Caco-2 (cell line): ENCODE measurements around the gene RHAG. TPM values are rescaled to one million over a fixed set of nuclear protein-coding genes. Genes with fewer than 3 reads are reported as not detected.
"Not testable (repeated sequence)": the region's sequence is repeated elsewhere in the genome, so short reads cannot be mapped to it uniquely, and the experiment has no call there.

ENCODE experiments used
- BruUV-seq: library from RNA; stranded (reverse); fragments of 400-500 nt; replicated peaks from 2 replicates; lab custom pipeline; 2021; lab: Mats Ljungman, UMichigan
- CTCF ChIA-PET: fragments of 300-600 bp; sonication (Branson Sonifier 250); formaldehyde crosslinking; loops from one replicate; lab custom pipeline; 2022; ENCODE audit warnings: antibody characterized with exemption; lab: Charles Lee
- POLR2A ChIA-PET: fragments of 300-600 bp; sonication (Branson Sonifier 250); formaldehyde crosslinking; loops from one replicate; lab custom pipeline; 2022; ENCODE audit warnings: antibody characterized with exemption; lab: Charles Lee
- DNase-seq, 2 experiments: peaks; one replicate each; pipeline versions ENCODE4 v3.0.0 to v3.0.0-alpha.2; 2020 to 2022
- H3K27me3 ChIP-seq: replicated peaks from 2 replicates; pipeline ENCODE4 v1.6.0; 2011; ENCODE audit warnings: low read length; ENCODE audit not compliant: control insufficient read depth, insufficient read depth
- H3K36me3 ChIP-seq: 2 replicates; pipeline ENCODE4 v1.5.1; 2011; ENCODE audit warnings: low read length; ENCODE audit not compliant: control insufficient read depth, insufficient read depth
- H3K4me1 ChIP-seq: fragments of 250-450 bp; sonication (Bioruptor Pico); 2 replicates; pipeline ENCODE4 v1.5.1; 2020; ENCODE audit warnings: mild to moderate bottlenecking
- H3K4me3 ChIP-seq: 2 replicates; pipeline ENCODE4 v1.5.1; 2011; ENCODE audit warnings: low read depth, mild to moderate bottlenecking, control low read depth, low read length
- H3K9me3 ChIP-seq: fragments of 250-450 bp; sonication (Bioruptor Pico); 2 replicates; pipeline ENCODE4 v1.5.1; 2020; ENCODE audit warnings: mild to moderate bottlenecking, moderate library complexity
- H3K27ac Mint-ChIP-seq: one replicate; pipeline ENCODE4 v1.8.0; 2022; ENCODE audit warnings: mixed read lengths; ENCODE audit not compliant: unreplicated experiment
- H3K27me3 Mint-ChIP-seq: one replicate; pipeline ENCODE4 v1.8.0; 2022; ENCODE audit warnings: mixed read lengths; ENCODE audit not compliant: insufficient read depth, unreplicated experiment
- H3K36me3 Mint-ChIP-seq: one replicate; pipeline ENCODE4 v1.8.0; 2022; ENCODE audit warnings: mild to moderate bottlenecking, mixed read lengths; ENCODE audit not compliant: insufficient read depth, unreplicated experiment
- H3K4me1 Mint-ChIP-seq: one replicate; pipeline ENCODE4 v1.8.0; 2022; ENCODE audit warnings: low read depth, mixed read lengths; ENCODE audit not compliant: unreplicated experiment
- H3K4me3 Mint-ChIP-seq: one replicate; pipeline ENCODE4 v1.8.0; 2022; ENCODE audit warnings: mild to moderate bottlenecking, moderate library complexity, mixed read lengths; ENCODE audit not compliant: unreplicated experiment
- H3K9me3 Mint-ChIP-seq: one replicate; pipeline ENCODE4 v1.8.0; 2022; ENCODE audit warnings: mixed read lengths; ENCODE audit not compliant: unreplicated experiment
- CTCF ChIP-seq, 2 experiments: fragments of 200-600 bp in 1 of 2; IDR thresholded peaks; 1 replicate in 1 of 2; 2 replicates in 1 of 2; pipeline versions ENCODE4 v1.5.1 to v1.8.0; 2011 to 2022; ENCODE audit warnings: antibody characterized with exemption in 1 of 2, control low read depth in 1 of 2, inconsistent platforms in 1 of 2, low read depth in 1 of 2, low read length in 1 of 2, mild to moderate bottlenecking in 1 of 2, moderate library complexity in 1 of 2; ENCODE audit not compliant: insufficient read depth in 1 of 2, severe bottlenecking in 1 of 2, unreplicated experiment in 1 of 2
- intact Hi-C: fragments of 100-400 bp; cut with micrococcal nuclease; formaldehyde crosslinking; loops from one replicate; pipeline ENCODE4 v1.10.0; 2022; ENCODE audit not compliant: unreplicated experiment
- total RNA-seq: library from RNA; stranded (reverse); gene quantifications from 2 replicates; pipeline ENCODE4 v1.2.3, GENCODE V29; 2022

RHAG gene
- total RNA-seq, 1 experiment from 2014 or later = not detected

GRCh38 chr6:49634092-49634835 lies 2.4 kb downstream of the RHAG start:
- H3K9me3 ChIP-seq = no peaks in the 10 kb centered on the region
- Mint-ChIP-seq H3K27ac (no peak overlapping the region), H3K9me3 (no peaks in the 10 kb centered on the region), H3K27me3 (no peaks in the 10 kb centered on the region), H3K36me3 (no peaks in the 10 kb centered on the region), H3K4me1 (peaks cover 9% of the 10 kb centered on the region), H3K4me3 (no peak overlapping the region)
- no peaks in the 10 kb centered on the region for H3K36me3 ChIP-seq
- TF ChIP-seq CTCF (IDR thresholded peaks at IDR 0.05; ENCODE audit: insufficient read depth in 1 of 2, low read depth in 1 of 2, low read length in 1 of 2, severe bottlenecking in 1 of 2, unreplicated experiment in 1 of 2) = no peak
- CTCF ChIA-PET = no interaction called here
- BruUV-seq = no TSS peak
- POLR2A ChIA-PET = no interaction called here
- no peaks in the 10 kb centered on the region for H3K27me3 ChIP-seq
- peaks cover 8% of the 10 kb centered on the region for H3K4me1 ChIP-seq
- H3K4me3 ChIP-seq = no peak overlapping the region
- intact Hi-C loops = no loop called here
- no peak for DNase-seq

DNA sequence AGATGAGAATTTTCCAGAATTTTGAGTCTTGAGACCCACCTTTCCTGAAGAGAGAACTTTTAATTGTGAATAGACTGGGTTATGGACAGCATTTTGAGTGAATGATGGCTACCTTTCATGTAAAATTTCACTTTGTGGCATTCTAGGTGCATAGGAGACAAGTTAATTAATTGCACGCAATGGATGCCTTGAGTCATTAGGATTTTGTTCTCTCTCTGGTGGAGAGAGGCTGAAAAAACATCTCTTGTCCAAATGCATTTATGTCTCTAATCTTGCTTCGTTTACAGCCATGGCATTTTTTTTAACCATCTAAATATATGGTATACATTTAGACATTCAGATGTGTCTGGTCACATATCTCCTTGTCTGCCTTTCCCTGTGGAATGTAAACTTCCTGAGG lies 3.1 kb downstream of the RHAG start:
- POLR2A ChIA-PET = no interaction called here
- no peaks in the 10 kb centered on the region for H3K9me3 ChIP-seq
- H3K4me3 Mint-ChIP-seq = no peak overlapping the region
- no peak for DNase-seq
- CTCF ChIA-PET = no interaction called here
- H3K36me3 Mint-ChIP-seq = no peaks in the 10 kb centered on the region
- TF ChIP-seq CTCF (IDR thresholded peaks at IDR 0.05; ENCODE audit: insufficient read depth in 1 of 2, low read depth in 1 of 2, low read length in 1 of 2, severe bottlenecking in 1 of 2, unreplicated experiment in 1 of 2) = no peak
- peaks cover 9% of the 10 kb centered on the region for H3K4me1 Mint-ChIP-seq
- H3K27ac Mint-ChIP-seq = no peak overlapping the region
- intact Hi-C loops = no loop called here
- H3K27me3 ChIP-seq = no peaks in the 10 kb centered on the region
- peaks cover 2% of the 10 kb centered on the region for H3K9me3 Mint-ChIP-seq
- H3K36me3 ChIP-seq = no peaks in the 10 kb centered on the region
- no peaks in the 10 kb centered on the region for H3K27me3 Mint-ChIP-seq
- H3K4me1 ChIP-seq = peaks cover 8% of the 10 kb centered on the region
- no peak overlapping the region for H3K4me3 ChIP-seq
- BruUV-seq = no TSS peak

DNA sequence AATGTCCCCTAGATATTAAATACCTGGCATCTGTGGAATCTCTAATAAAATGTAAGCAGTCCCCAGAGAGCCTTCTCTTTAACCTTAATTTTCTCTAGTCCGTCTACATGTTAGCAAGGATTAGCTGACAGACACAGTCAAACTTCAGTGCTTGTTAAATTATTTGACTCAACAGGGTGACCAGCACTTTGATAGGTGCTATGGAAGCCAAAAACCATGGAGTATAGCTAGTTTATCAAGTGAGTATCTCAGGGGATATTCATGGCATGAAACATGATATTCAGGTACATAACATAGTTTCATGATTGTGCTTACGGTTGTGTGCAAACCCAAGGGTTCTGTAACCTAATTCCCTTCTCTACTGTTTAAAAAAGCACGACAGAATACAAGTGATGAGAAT lies 3.9 kb downstream of the RHAG start:
- TF ChIP-seq CTCF (IDR thresholded peaks at IDR 0.05; ENCODE audit: insufficient read depth in 1 of 2, low read depth in 1 of 2, low read length in 1 of 2, severe bottlenecking in 1 of 2, unreplicated experiment in 1 of 2) = no peak
- no peaks in the 10 kb centered on the region for H3K27me3 Mint-ChIP-seq
- H3K4me3 Mint-ChIP-seq = no peak overlapping the region
- Histone ChIP-seq H3K9me3 (no peaks in the 10 kb centered on the region), H3K27me3 (no peaks in the 10 kb centered on the region), H3K36me3 (no peaks in the 10 kb centered on the region), H3K4me3 (no peak overlapping the region), H3K4me1 (peaks cover 8% of the 10 kb centered on the region)
- CTCF ChIA-PET = no interaction called here
- no TSS peak for BruUV-seq
- H3K36me3 Mint-ChIP-seq = no peaks in the 10 kb centered on the region
- POLR2A ChIA-PET = interaction anchor here (0.6 kb wide), 1 partner anchor 172 kb away, joined by 3 read pairs; no protein-coding TSS in a partner anchor
- H3K4me1 Mint-ChIP-seq = peaks cover 9% of the 10 kb centered on the region
- intact Hi-C loops = no loop called here
- peaks cover 10% of the 10 kb centered on the region for H3K9me3 Mint-ChIP-seq
- DNase-seq = no peak
- H3K27ac Mint-ChIP-seq = no peak overlapping the region

- H3K27me3 ChIP-seq, H3K36me3 ChIP-seq, BruUV-seq, intact Hi-C loops, CTCF ChIA-PET, POLR2A ChIA-PET, H3K4me1 ChIP-seq, H3K27ac Mint-ChIP-seq, H3K4me3 Mint-ChIP-seq, H3K36me3 Mint-ChIP-seq, DNase-seq, H3K4me3 ChIP-seq, H3K27me3 Mint-ChIP-seq, H3K4me1 Mint-ChIP-seq, H3K9me3 ChIP-seq: not testable (repeated sequence)
- H3K9me3 Mint-ChIP-seq = peaks cover 18% of the 10 kb centered on the region
These were observed 7.1 kb downstream of the RHAG start for GRCh38 chr6:49629485-49630088.
